GM21526 (cell line): ENCODE results near the gene SARS2.

Experiments
- ATAC-seq: cut with Tn5 transposase; IDR thresholded peaks from one replicate; pipeline ENCODE4 v1.9.1; 2021; ENCODE audit warnings: moderate library complexity; ENCODE audit not compliant: unreplicated experiment, low FRiP score

Gene SARS2

DNA sequence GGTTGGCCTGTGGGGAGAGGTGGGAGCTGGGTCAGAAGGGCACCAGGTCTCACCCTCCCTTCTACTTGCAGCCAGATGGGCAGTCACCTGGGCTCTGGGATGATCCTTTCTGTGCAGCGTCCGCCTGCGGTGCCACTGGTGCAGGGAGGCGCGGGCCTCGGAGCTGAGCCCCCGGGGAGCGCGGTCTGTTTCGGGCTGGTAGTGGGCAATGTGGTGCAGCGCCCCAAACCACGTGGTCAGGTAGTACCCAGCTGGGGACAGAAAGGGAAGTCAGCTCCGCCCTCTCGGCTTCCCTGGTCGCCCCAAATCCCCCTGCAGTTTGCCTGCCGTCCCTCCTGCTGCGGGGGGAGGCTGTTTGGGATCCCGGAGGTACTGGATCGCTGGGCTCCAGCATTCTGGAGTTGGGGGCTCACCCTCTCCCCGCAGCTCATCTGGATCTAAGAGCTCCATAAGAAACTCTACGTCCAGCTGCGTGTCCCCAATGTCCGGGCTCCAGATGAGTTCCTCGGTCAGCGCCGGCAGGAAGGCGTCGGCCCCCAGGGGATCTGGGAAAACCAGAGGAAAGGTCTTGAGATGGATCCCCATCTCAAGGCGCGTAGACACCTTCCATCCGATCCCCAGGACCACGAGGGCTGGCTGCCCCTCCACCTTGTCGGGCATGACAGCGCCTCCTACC lies 61.3 kb downstream of the SARS2 start:
- no peak for ATAC-seq

DNA sequence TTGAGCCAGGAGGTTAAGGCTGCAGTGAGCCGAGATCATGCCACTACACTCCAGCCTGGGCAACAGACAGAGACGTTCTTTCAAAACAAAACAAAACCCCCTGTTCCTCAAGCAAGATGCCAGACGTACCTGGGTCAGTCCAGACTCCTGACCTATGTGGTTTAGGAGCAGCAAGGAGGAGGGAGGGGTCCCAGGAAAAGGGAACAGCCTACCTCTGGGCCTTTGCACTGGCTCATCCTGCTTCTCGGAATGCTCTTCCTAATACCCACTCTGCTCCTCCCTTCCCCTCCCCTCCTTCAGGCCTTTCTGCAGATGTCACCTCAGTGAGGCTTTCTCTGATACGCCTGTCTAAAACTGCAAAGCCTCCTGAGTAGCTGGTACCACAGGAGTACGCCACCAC lies 62.0 kb downstream of the SARS2 start:
- ATAC-seq: no peak

DNA sequence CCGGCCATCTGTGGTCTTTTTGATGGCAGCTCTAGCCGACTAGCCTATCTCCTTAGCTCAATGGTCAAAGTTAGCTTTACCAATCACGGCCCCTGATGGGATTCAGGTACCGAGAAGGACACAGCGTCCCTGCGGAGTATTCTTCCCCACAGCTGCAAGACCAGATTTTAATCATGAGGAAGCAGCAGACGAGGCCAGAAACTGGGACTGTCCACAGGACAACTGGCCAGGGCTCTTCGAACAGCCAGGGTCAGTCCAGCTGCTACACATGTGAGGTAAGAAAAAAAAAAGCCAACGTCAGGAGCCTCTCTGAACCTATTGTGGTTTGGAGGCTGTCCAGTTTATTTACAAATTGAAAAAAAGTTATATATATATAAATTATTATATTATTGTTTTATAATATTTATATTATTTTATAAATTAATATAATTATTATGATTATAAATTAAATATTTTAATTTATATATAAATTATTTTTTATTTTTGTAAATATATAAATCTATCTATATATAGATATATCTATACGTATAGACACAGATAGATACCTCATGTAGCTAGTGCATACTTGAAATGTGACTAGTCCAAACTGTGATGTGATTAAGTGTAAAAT lies 63.3 kb downstream of the SARS2 start:
- no peak for ATAC-seq
